Stimulated activated CD8-positive, alpha-beta memory T cell treated with anti-CD3 and anti-CD28 coated beads, Interleukin-15, amount 100 ng/mL, for 24 hours (primary cell): ENCODE measurements around the gene CELSR3.

ENCODE experiments used
- DNase-seq: peaks from one replicate; pipeline ENCODE4 v3.0.0-alpha.2; 2020; ENCODE audit warnings: low read depth

Gene CELSR3

GRCh38 chr3:48599077-48599501 lies 63.6 kb downstream of the CELSR3 start:
- no peak for DNase-seq

GRCh38 chr3:48598323-48599076 lies 64.2 kb downstream of the CELSR3 start:
- DNase-seq, result no peak

GRCh38 chr3:48597408-48597800 lies 65.3 kb downstream of the CELSR3 start:
- no peak for DNase-seq

- DNase-seq, result no peak
These were observed 65.8 kb downstream of the CELSR3 start for GRCh38 chr3:48596676-48597407.

- no peak for DNase-seq
These were observed 66.5 kb downstream of the CELSR3 start for GRCh38 chr3:48596157-48596556.

GRCh38 chr3:48595526-48596121 lies 67.1 kb downstream of the CELSR3 start:
- no peak for DNase-seq

GRCh38 chr3:48595075-48595525 lies 67.6 kb downstream of the CELSR3 start, which contains the start of gene COL7A1:
Gene COL7A1 (minus strand): TSS chr3:48595329. CDS start chr3:48595159, 170 bp downstream.
- no peak for DNase-seq

GRCh38 chr3:48594417-48595049 lies 68.2 kb downstream of the CELSR3 start:
- no peak for DNase-seq

GRCh38 chr3:48593337-48593736 lies 69.3 kb downstream of the CELSR3 start:
- no peak for DNase-seq

GRCh38 chr3:48592519-48593087 lies 70.1 kb downstream of the CELSR3 start:
- no peak for DNase-seq

- no peak for DNase-seq
These were observed 70.7 kb downstream of the CELSR3 start for GRCh38 chr3:48591886-48592518.

GRCh38 chr3:48591436-48591835 lies 71.2 kb downstream of the CELSR3 start:
- DNase-seq, result no peak

GRCh38 chr3:48588230-48588629 lies 74.5 kb downstream of the CELSR3 start:
- DNase-seq, result no peak

GRCh38 chr3:48587686-48588085 lies 75.0 kb downstream of the CELSR3 start:
- DNase-seq, result no peak
